ENCODE data around the gene H2BK1.

DNA sequence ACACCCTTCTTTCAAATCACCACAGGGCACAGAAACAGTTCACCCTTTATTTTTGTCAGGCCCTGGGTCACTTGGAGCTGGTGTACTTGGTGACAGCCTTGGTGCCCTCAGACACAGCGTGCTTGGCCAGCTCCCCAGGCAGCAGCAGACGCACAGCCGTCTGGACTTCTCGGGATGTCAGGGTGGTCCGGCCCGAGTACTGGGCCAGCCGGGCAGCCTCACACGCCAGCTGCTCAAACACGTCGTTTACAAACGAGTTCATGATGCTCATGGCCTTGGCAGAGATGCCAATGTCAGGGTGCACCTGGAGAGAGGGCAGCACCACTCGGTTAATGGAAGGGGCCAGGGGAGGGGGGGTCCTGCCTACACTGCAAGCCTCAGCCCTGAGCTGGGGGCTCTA, 2.5 kb downstream of the H2BK1 start:
- TF ChIP-seq, protein P1, sequence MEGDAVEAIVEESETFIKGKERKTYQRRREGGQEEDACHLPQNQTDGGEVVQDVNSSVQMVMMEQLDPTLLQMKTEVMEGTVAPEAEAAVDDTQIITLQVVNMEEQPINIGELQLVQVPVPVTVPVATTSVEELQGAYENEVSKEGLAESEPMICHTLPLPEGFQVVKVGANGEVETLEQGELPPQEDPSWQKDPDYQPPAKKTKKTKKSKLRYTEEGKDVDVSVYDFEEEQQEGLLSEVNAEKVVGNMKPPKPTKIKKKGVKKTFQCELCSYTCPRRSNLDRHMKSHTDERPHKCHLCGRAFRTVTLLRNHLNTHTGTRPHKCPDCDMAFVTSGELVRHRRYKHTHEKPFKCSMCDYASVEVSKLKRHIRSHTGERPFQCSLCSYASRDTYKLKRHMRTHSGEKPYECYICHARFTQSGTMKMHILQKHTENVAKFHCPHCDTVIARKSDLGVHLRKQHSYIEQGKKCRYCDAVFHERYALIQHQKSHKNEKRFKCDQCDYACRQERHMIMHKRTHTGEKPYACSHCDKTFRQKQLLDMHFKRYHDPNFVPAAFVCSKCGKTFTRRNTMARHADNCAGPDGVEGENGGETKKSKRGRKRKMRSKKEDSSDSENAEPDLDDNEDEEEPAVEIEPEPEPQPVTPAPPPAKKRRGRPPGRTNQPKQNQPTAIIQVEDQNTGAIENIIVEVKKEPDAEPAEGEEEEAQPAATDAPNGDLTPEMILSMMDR (optimal IDR thresholded peaks at IDR 0.05 in 1 of 3, IDR thresholded peaks at IDR 0.05 in 1 of 3, conservative IDR thresholded peaks at IDR 0.05 in 1 of 3; ENCODE audit: extremely low read depth in 1 of 3, insufficient read depth in 2 of 3, low read length in 3 of 3), result no peak
- TF ChIP-seq EZH2 (IDR thresholded peaks at IDR 0.05; ENCODE audit: low read length), result no peak
